K562 (cell line): ENCODE measurements around the gene SLC5A10. TPM values are rescaled to one million over a fixed set of nuclear protein-coding genes. Genes with fewer than 3 reads are reported as not detected.

Experiments used
- ATAC-seq: fragments of 200-7000 bp; cut with Tn5 transposase; 3 replicates; pipeline ENCODE4 v1.9.1; 2020; ENCODE audit warnings: moderate library complexity
- BruUV-seq: library from RNA; stranded (reverse); fragments of 400-500 nt; replicated peaks from 2 replicates; lab custom pipeline; 2021; lab: Mats Ljungman, UMichigan
- CTCF ChIA-PET: fragments of 300-600 bp; formaldehyde crosslinking; extraction: SDS; loops from one replicate; lab custom pipeline; 2021; ENCODE audit warnings: low intra/inter-chr PET ratio; lab: Yijun Ruan, JAX
- POLR2A ChIA-PET: fragments of 300-600, 350-650 bp; sonication (Branson Sonifier 250); formaldehyde crosslinking; extraction: SDS; loops from one replicate; lab custom pipeline; 2021; ENCODE audit warnings: antibody characterized with exemption, inconsistent platforms; lab: Yijun Ruan, JAX
- DNase-seq, 4 experiments: peaks; one replicate each; pipeline versions ENCODE4 v3.0.0 to v3.0.0-alpha.2; 2011 to 2018; ENCODE audit warnings: low spot score in 3 of 4, mixed read lengths in 3 of 4; ENCODE audit errors: extremely low read depth in 1 of 4
- FAIRE-seq: peaks from 2 replicates; lab custom pipeline; 2011; peaks lifted over from hg19 to GRCh38; lab: Jason Lieb, UNC
- H2AFZ ChIP-seq: 2 replicates; pipeline ENCODE4 v1.6.0; 2011; ENCODE audit warnings: low read depth, low read length, control low read depth, inconsistent platforms
- H3K27ac ChIP-seq: fragments of 200-600 bp; 3 replicates; pipeline ENCODE4 v1.8.0; 2011; ENCODE audit warnings: low read depth, mild to moderate bottlenecking, control low read depth, inconsistent platforms, low read length, moderate library complexity, mixed read lengths; ENCODE audit errors: extremely low read depth
- H3K27me3 ChIP-seq, 2 experiments: fragments of 300-600 bp in 1 of 2; 2 replicates in 1 of 2; 3 replicates in 1 of 2; pipeline versions ENCODE4 v1.6.0 to v1.8.0; 2011; ENCODE audit warnings: inconsistent platforms in 2 of 2, low read length in 2 of 2, mild to moderate bottlenecking in 1 of 2, mixed read lengths in 1 of 2, moderate library complexity in 1 of 2; ENCODE audit not compliant: control insufficient read depth in 2 of 2, insufficient read depth in 2 of 2
- H3K36me3 ChIP-seq: fragments of 300-600 bp; 3 replicates; pipeline ENCODE4 v1.8.0; 2011; ENCODE audit warnings: mild to moderate bottlenecking, low read length, inconsistent platforms; ENCODE audit not compliant: control insufficient read depth, insufficient read depth
- H3K4me1 ChIP-seq, 2 experiments: fragments of 200-600 bp in 1 of 2; replicated peaks in 1 of 2; 2 replicates in 1 of 2; 3 replicates in 1 of 2; pipeline versions ENCODE4 v1.5.1 to v1.8.0; 2011; ENCODE audit warnings: inconsistent platforms in 2 of 2, low read length in 2 of 2, mild to moderate bottlenecking in 1 of 2, mixed read lengths in 1 of 2, moderate library complexity in 1 of 2; ENCODE audit not compliant: control insufficient read depth in 2 of 2, insufficient read depth in 2 of 2
- H3K4me2 ChIP-seq: 2 replicates; pipeline ENCODE4 v1.6.1; 2011; ENCODE audit warnings: low read length, control low read depth, inconsistent platforms, mixed read lengths; ENCODE audit not compliant: insufficient read depth
- H3K4me3 ChIP-seq: fragments of 200-600 bp; sonication (generic), shearing (Covaris generic); 2 replicates; pipeline ENCODE4 v1.5.1; 2016; ENCODE audit warnings: control low read depth, inconsistent platforms
- H3K79me2 ChIP-seq: fragments of 200-600 bp; 3 replicates; pipeline ENCODE4 v1.8.0; 2011; ENCODE audit warnings: low read length, inconsistent platforms; ENCODE audit not compliant: control insufficient read depth, insufficient read depth
- H3K9ac ChIP-seq, 2 experiments: 2 replicates each; pipeline versions ENCODE4 v1.6.0 to v1.6.1; 2011; ENCODE audit warnings: low read depth in 2 of 2, low read length in 2 of 2, control low read depth in 1 of 2, inconsistent platforms in 1 of 2, mild to moderate bottlenecking in 1 of 2, mixed read lengths in 1 of 2; ENCODE audit not compliant: insufficient read depth in 1 of 2
- H3K9me1 ChIP-seq: one replicate; pipeline ENCODE4 v1.6.0; 2011; ENCODE audit warnings: inconsistent platforms, mild to moderate bottlenecking, low read length, moderate library complexity; ENCODE audit not compliant: control insufficient read depth, insufficient read depth
- H3K9me3 ChIP-seq: replicated peaks from 2 replicates; pipeline ENCODE4 v1.5.1; 2011; ENCODE audit warnings: low read depth, low read length, inconsistent platforms; ENCODE audit not compliant: control insufficient read depth, insufficient read depth
- H4K20me1 ChIP-seq: replicated peaks from 2 replicates; pipeline ENCODE4 v1.6.1; 2011; ENCODE audit warnings: low read length, inconsistent platforms, mixed read lengths; ENCODE audit not compliant: control insufficient read depth, insufficient read depth
- BDP1 ChIP-seq: IDR thresholded peaks from 3 replicates; pipeline ENCODE4 v1.6.1; 2011; ENCODE audit not compliant: insufficient read length, insufficient read depth
- CEBPB ChIP-seq: fragments of 450-650 bp; IDR thresholded peaks from 2 replicates; pipeline ENCODE4 v1.6.1; 2016; ENCODE audit warnings: missing genetic modification characterization, missing compliant biosample characterization
- EWSR1 ChIP-seq: fragments of 450-650 bp; IDR thresholded peaks from 2 replicates; pipeline ENCODE4 v1.6.1; 2018; ENCODE audit warnings: borderline replicate concordance, mild to moderate bottlenecking, low read depth, moderate library complexity; ENCODE audit not compliant: partially characterized antibody
- FOXA1 ChIP-seq: fragments of 450-650 bp; IDR thresholded peaks from 2 replicates; pipeline ENCODE4 v1.6.1; 2016; ENCODE audit warnings: mild to moderate bottlenecking, borderline replicate concordance
- JUN ChIP-seq, 2 experiments: sonication (generic) in 1 of 2; formaldehyde crosslinking in 1 of 2; IDR thresholded peaks; 2 replicates each; pipeline versions ENCODE4 v1.6.1 to v1.8.0; 2012 to 2022; ENCODE audit warnings: borderline replicate concordance in 2 of 2, mild to moderate bottlenecking in 2 of 2, improper control_type of control experiment in 1 of 2, low read depth in 1 of 2, low read length in 1 of 2, missing genetic modification reagents in 1 of 2
- MYC ChIP-seq, 2 experiments: fragments of 250-450 bp in 1 of 2; sonication (Bioruptor Pico) in 1 of 2; IDR thresholded peaks; 2 replicates each; pipeline versions ENCODE4 v1.5.1 to v1.6.1; 2012 to 2021; ENCODE audit warnings: low read depth in 2 of 2, borderline replicate concordance in 1 of 2, improper control_type of control experiment in 1 of 2, low read length in 1 of 2, mild to moderate bottlenecking in 1 of 2, moderate library complexity in 1 of 2
- RBM34 ChIP-seq: fragments of 200-400 bp; formaldehyde crosslinking; IDR thresholded peaks from 2 replicates; pipeline ENCODE4 v1.6.1; 2018; ENCODE audit warnings: low read length, borderline replicate concordance; ENCODE audit not compliant: insufficient read depth
- RUNX1 ChIP-seq: sonication (generic); IDR thresholded peaks from 2 replicates; pipeline ENCODE4 v1.6.1; 2016; ENCODE audit warnings: antibody characterized with exemption, low read depth
- SIN3B ChIP-seq: fragments of 450-650 bp; IDR thresholded peaks from 2 replicates; pipeline ENCODE4 v1.6.1; 2017; ENCODE audit warnings: low read depth, mild to moderate bottlenecking, moderate library complexity
- SMAD2 ChIP-seq: fragments of 150-350 bp; IDR thresholded peaks from 2 replicates; pipeline ENCODE4 v1.6.1; 2014; ENCODE audit warnings: low read depth, mild to moderate bottlenecking, low read length
- SNAPC5 ChIP-seq: fragments of 250-450 bp; sonication (Bioruptor Pico); IDR thresholded peaks from 2 replicates; pipeline ENCODE4 v1.8.0; 2021; ENCODE audit warnings: moderate library complexity, mild to moderate bottlenecking, inconsistent platforms
- STAT5B ChIP-seq: fragments of 250-450 bp; sonication (Bioruptor Pico); IDR thresholded peaks from 2 replicates; pipeline ENCODE4 v1.8.0; 2021; ENCODE audit warnings: mild to moderate bottlenecking, inconsistent platforms
- XRCC4 ChIP-seq: IDR thresholded peaks from one replicate; pipeline ENCODE4 v1.6.1; 2011; ENCODE audit not compliant: insufficient read depth, insufficient read length; ENCODE audit errors: extremely low read depth
- ZBTB8A ChIP-seq: fragments of 450-650 bp; IDR thresholded peaks from 2 replicates; pipeline ENCODE4 v1.6.1; 2018; ENCODE audit warnings: mild to moderate bottlenecking, moderate library complexity; ENCODE audit not compliant: partially characterized antibody
- ZNF398 ChIP-seq: fragments of 250-450 bp; sonication (Bioruptor Pico); IDR thresholded peaks from 2 replicates; pipeline ENCODE4 v1.8.0; 2021; ENCODE audit warnings: moderate library complexity, mild to moderate bottlenecking, inconsistent platforms
- WGBS: fragments of 100-300 bp; shearing (Covaris generic); methylation state at CpG from one replicate; pipeline ENCODE4 v1.1.6; 2016; ENCODE audit warnings: low coverage, mixed read lengths; ENCODE audit not compliant: insufficient coverage; ENCODE audit errors: missing lambda C conversion rate; 5-methylcytosine and 5-hydroxymethylcytosine counted together
- in situ Hi-C: fragments of 300-500 bp; cut with MboI; formaldehyde crosslinking; loops from 4 replicates; pipeline ENCODE4 v1.15.0; 2018; ENCODE audit warnings: inconsistent platforms, mixed read lengths
- intact Hi-C: fragments of 100-400 bp; cut with micrococcal nuclease; formaldehyde crosslinking; loops from 2 replicates; pipeline ENCODE4 v1.14.2; 2022
- polyA plus RNA-seq, 8 experiments: library from polyadenylated mRNA; depleted of rRNA in 4 of 8; stranded (reverse) in 5 of 8; unstranded in 3 of 8; fragments of >200 nt; fragmentation: Nextera tagmentation in 2 of 8; fragmentation: Illumina TruSeq in 1 of 8; extraction: Ambion mirVana in 2 of 8; extraction: Trizol in 1 of 8; gene quantifications; 2 replicates each; pipeline versions ENCODE4 v1.2.1 to v1.2.3, GENCODE V29; 2011 to 2014; ENCODE audit warnings: inconsistent platforms in 1 of 8, missing spikeins in 1 of 8
- total RNA-seq, 7 experiments: library from RNA; depleted of rRNA in 6 of 7; stranded (reverse); fragments of >200 nt in 6 of 7; fragmentation: Illumina TruSeq in 2 of 7; extraction: Trizol in 2 of 7; gene quantifications; 2 replicates each; pipeline versions ENCODE4 v1.2.1 to v1.2.3, GENCODE V29; 2011 to 2021; ENCODE audit warnings: low replicate concordance in 1 of 7

Gene SLC5A10
- total and polyA plus RNA-seq, 9 of the 15 experiments (the other 6 are each of a cell fraction or from before 2014, with no cell fraction given), result 0.03 to 0.09 (median 0.03) TPM; not detected in 5

- TF ChIP-seq ZNF398 (CRISPR knock-in tag) (no peak), EWSR1 (no peak), SNAPC5 (CRISPR knock-in tag) (no peak), ZBTB8A (no peak), XRCC4 (no peak), STAT5B (CRISPR knock-in tag) (no peak), FOXA1 (no peak)
Observed at GRCh38 chr17:19019041-19019941, 67.3 kb downstream of the SLC5A10 start (continued).

DNA sequence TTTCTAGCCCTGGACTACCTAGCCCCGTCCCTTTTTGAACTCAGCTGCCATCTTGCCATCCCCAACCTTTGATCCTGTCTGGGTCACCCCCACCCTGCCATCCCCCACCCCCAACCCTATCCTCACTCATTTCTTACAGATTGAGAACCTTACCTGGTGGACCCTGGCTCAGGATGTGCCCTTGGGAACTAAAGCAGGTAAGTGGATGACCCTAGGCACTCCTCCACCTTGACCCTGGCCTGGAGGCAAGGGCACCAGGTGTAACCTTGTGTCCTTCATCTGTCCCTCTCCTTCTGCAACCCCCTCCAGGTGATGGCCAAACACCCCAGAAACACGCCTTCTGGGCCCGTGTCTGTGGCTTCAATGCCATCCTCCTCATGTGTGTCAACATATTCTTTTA, 68.1 kb downstream of the SLC5A10 start:
- CTCF ChIA-PET, result no interaction called here
- Histone ChIP-seq H3K36me3 (no peaks in the 10 kb centered on the region), H3K79me2 (no peaks in the 10 kb centered on the region), H3K4me2 (no peak overlapping the region), H3K9ac (no peak overlapping the region; a peak in 1 of 4 replicates), H3K9me1 (no peaks in the 10 kb centered on the region), H3K9me3 (no peaks in the 10 kb centered on the region), H3K4me1 (peaks cover 12 to 47% of the 10 kb centered on the region in 2 experiments; a peak in 4 of 5 replicates), H2AFZ (no peak overlapping the region), H3K27me3 (no peaks in the 10 kb centered on the region), H3K27ac (no peak overlapping the region), H4K20me1 (no peaks in the 10 kb centered on the region), H3K4me3 (no peak overlapping the region)
- TF ChIP-seq CEBPB (tag), result no peak
- no peak for TF ChIP-seq RBM34
- no peak for TF ChIP-seq SMAD2
- TF ChIP-seq MYC (IDR thresholded peaks at IDR 0.05; ENCODE audit: low read depth, low read length), result no peak
- TF ChIP-seq MYC (CRISPR knock-in tag; IDR thresholded peaks at IDR 0.05; ENCODE audit: borderline replicate concordance, low read depth), result no peak
- TF ChIP-seq JUN (IDR thresholded peaks at IDR 0.05; ENCODE audit: borderline replicate concordance, low read depth, low read length), result no peak
- TF ChIP-seq JUN (CRISPR knock-in tag; IDR thresholded peaks at IDR 0.05; ENCODE audit: borderline replicate concordance), result no peak
- TF ChIP-seq SIN3B, result no peak
- no peak for TF ChIP-seq RUNX1
- no peak for TF ChIP-seq BDP1
- intact Hi-C loops (no loop called here), in situ Hi-C loops (no loop called here)
- no peak for FAIRE-seq
- POLR2A ChIA-PET, result no interaction called here
- ATAC-seq, result no peak
- BruUV-seq, result no TSS peak
- no peak for DNase-seq
- WGBS, result 62% methylated on average over 2 of the region's 3 CpGs
